Astrocyte (in vitro differentiated cells and primary cell): ENCODE results near the gene CHKA.

Experiments
- CTCF ChIP-seq: IDR thresholded peaks from 2 replicates; pipeline ENCODE4 v1.5.1; 2011; ENCODE audit warnings: low read depth, mild to moderate bottlenecking, inconsistent platforms, low read length, moderate library complexity; ENCODE audit not compliant: insufficient read depth
- EZH2 ChIP-seq: IDR thresholded peaks from 2 replicates; pipeline ENCODE4 v1.6.1; 2012; ENCODE audit warnings: mild to moderate bottlenecking, low read length, inconsistent platforms; ENCODE audit not compliant: insufficient read depth

DNA sequence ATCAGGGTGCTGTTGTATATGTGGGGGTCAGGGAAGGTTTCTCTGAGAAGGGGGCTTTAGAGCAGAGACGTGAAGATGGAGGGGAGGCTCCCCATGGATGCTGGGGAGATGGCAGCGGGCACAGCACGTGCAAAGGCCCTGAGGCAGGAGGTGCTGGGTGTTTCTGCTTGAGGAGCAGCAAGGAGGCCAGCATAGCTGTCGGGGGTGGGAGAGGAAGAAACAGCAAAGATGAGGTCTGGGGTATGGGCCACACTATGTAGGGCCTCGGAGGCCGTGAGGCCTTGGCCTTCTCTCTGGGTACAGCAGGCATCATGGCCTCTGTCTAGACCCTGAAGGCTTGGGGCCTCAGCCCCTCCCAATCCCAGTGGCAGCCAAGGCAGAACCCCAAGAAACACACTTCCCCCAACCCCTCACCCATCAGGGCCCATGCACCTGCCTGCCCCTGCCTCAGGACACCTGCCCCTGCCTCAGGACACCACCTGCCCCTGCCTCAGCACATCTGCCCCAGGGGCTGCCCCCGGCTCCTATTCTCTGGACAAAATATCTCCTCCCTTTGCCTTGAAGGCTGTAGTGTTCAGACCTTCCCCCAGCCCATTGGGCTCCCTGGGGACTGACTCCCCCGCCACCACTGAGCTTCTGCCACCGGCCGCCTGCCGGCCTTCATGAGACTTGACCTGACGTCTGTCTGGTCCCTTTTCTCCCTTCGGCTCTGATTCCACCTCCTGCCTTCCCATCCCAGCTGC, 104.9 kb downstream of the CHKA start:
- TF ChIP-seq CTCF (no peak), EZH2 (no peak)
